GM18520 (cell line): ENCODE data around the gene ASNS.

ENCODE experiments used
- ATAC-seq: cut with Tn5 transposase; IDR thresholded peaks from one replicate; pipeline ENCODE4 v1.9.1; 2021; ENCODE audit not compliant: unreplicated experiment

The ASNS gene

DNA sequence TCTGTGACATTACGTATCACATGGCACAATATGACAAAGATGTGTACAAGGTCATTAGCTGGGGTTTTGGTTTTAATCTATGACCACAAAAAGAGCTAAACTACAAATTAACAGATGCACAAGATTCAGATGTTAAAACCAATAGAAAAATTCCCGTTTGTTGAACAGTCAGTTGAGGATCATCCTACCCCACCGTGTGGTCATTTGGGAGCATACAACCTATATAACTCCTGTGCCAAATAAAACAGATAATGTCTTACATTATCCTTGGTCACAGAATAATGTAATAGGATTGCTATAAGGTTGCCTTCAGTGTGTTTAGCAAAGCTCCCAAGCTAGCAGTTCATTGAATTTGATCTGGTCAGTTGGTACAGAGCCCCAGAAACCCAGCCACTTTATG, 28.2 kb downstream of the ASNS start:
- no peak for ATAC-seq

DNA sequence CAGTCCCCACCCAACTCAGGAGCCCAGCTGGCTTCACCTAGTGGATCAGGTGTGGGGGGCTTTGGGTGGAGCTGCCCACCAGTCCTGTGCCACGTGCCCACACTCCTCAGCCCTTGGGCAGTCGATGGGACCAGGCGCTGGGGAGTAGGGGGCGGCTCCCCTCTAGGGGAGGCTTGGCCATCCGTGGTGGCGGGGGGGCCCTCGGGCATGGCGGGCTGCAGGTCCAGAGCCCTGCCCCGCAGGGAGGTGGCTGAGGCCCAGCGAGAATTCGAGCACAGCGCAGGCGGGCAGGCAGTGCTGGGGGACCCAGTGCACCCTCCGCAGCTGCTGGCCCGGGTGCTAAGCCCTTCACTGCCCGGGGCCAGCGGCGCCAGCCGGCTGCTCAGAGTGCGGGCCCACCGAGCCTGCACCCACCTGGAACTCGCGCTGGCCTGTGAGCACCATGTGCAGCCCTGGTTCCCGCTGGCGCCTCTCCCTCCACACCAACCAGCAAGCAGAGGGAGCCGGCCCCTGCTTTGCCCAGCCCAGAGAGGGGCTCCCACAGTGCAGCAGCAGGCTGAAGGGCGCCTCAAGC, 29.3 kb downstream of the ASNS start:
- ATAC-seq, result no peak

DNA sequence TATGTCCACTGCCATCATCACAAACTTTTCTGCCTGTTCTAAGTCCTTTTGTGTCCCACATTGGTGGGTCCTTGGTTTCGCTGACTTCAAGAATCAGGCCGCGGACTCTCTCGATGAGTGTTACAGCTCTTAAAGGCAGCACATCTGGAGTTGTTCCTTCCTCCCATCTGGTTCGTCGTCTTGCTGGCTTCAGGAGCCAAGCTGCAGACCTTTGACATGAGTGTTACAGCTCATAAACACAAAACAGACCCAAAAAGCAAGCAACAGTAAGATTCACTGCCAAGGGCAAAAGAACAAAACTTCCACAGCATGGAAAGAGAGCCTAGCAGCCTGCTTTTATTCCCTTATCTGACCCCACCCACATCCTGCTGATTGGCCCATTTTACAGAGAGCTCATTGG, 30.2 kb downstream of the ASNS start:
- no peak for ATAC-seq

DNA sequence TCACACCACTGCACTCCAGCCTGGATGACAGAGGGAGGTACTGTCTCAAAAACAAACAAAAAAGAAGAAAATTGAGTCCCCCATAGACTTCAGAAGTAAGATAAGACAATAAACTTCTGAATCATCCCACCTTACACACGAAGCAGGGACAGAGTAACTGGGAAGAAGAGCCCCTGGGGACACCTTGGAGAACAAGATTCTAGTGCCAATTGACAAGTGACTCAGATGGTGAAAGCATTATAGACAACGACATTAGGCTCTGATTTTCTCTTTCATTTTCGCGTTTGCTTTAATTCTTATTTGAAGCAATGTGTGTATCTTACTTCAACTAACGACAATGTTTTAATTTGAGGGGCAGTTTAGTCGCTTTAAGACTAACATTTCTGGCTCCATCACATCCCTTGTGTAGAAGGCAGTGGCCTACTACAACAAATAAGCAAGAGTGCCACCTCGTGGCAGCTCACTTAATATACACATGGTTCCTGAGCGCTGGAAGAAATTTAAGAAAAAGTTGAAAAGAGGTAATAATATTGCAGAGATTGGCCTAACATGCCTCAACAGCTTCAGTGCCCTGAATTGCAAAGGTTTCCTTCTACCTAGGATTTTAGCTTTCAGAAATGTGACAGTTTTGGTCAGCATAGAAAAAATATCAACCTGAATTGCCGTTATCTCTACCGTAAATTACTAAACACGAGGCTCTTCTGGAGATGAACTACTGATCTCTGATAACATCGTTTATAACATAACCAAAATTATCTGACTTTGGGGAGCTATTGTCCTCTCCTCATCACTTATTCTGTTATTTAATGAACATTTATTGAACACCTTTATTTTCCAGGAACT, 36.7 kb downstream of the ASNS start:
- peak; percentile 81 for ATAC-seq

DNA sequence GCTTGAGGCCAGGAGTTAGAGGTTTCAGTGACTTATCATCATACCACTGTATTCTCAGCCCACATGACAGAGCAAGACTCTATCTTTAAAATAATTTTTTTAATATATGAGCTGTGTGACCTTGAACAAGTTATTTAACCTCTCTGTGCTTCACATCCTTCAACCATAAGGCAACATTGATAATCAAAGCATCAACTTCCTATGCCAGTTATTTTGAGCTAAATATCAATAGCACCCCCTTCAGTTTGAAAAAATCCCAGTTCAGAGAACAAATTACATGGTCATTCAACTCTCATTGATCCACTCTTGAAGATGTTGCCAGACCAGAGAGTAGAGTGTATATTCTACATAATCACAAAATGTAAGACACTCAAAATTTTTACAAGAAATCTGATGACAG, 53.0 kb downstream of the ASNS start:
- no peak for ATAC-seq

DNA sequence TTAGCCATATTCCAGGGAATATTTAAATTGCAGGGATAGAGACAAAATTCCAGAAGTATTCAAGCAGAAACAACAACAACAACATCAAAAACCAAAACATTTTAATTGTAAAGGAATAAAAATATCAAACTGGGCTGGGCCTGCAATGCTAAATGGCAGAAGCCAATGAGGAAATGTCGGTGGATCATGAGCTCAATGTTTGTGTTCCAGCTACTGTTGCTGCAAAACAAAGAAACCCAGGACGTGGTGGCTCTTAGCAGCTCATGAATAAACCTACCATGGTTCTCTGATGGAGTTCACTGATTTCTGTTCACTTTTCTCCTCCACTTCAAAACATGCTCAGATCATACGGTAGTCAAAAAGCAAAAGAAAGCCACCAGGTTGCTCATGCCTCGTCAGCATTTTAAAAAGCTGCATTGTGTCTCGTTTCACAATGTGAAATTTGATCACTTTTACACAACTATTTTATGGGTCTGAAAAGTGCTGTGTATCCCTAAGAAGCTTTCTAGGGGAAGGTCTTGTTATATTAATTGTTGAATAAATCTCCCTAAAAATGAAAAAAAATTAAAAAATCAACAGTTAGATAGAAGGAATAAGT, 54.0 kb downstream of the ASNS start:
- ATAC-seq, result no peak
